Measurements from ENCODE around the gene GARIN5A. TPM values are rescaled to one million over a fixed set of nuclear protein-coding genes. Genes with fewer than 3 reads are reported as not detected.

The GARIN5A gene
- 1.2 and 1.6 TPM in 2 replicates for total RNA-seq

GRCh38 chr19:50476224-50476906, at the start of gene GARIN5A, which contains the start of gene EMC10:
GARIN5A (minus strand) TSS chr19:50476848; CDS start chr19:50476388, 460 bp downstream.
EMC10 (plus strand) TSS chr19:50476507; CDS start chr19:50476545, 38 bp downstream.

GRCh38 chr19:50513746-50514345, 37.2 kb upstream of the GARIN5A start, which contains the start of gene ASPDH:
ASPDH (minus strand) TSS chr19:50513913; CDS start chr19:50513823, 90 bp downstream.

DNA sequence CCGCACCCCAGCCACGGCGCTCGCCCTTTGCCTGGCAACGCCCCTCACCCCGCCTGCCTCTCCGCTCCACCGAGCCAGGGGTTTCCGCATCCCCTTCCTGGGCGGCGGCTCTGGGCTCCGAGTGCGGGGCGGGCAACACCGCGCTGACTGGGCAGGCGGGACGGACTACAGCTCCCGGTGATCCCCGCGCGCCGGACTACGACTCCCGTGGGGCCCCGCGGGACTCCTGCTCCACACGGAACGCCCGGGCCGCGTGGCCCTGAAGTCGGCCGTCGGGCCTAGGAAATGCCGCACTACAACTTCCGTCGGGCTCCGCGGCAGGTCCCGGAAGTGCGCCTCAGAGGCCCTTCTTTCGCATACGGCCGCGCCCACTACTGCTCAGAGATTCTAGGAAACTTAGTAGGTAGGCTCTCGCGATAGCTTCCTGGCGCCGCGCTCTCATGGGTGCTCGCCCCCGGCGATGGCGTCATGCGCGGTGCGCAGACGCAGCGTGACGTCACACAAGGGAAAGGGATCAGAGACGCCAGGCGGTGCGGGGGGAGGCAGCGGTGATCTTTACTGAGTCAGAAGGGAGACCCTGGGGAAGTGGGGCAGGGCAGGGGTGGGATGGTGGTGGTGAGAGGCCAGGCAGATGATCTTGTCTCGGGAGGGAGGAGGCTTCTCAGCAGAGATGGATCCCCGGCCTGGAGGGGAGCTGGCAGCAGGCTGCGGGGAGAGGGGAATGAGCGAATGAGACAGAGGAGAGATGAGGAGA, 34.6 kb upstream of the GARIN5A start, which contains the start of gene JOSD2:
TSS of gene JOSD2 (minus strand) at position 123 of the 754 bp plus-strand sequence. CDS start 760 bp downstream, outside the sequence.

GRCh38 chr19:50432221-50433028, 44.2 kb downstream of the GARIN5A start, which contains the start of gene MYBPC2:
MYBPC2 (plus strand) TSS chr19:50432892; CDS start chr19:50432954, 62 bp downstream.

DNA sequence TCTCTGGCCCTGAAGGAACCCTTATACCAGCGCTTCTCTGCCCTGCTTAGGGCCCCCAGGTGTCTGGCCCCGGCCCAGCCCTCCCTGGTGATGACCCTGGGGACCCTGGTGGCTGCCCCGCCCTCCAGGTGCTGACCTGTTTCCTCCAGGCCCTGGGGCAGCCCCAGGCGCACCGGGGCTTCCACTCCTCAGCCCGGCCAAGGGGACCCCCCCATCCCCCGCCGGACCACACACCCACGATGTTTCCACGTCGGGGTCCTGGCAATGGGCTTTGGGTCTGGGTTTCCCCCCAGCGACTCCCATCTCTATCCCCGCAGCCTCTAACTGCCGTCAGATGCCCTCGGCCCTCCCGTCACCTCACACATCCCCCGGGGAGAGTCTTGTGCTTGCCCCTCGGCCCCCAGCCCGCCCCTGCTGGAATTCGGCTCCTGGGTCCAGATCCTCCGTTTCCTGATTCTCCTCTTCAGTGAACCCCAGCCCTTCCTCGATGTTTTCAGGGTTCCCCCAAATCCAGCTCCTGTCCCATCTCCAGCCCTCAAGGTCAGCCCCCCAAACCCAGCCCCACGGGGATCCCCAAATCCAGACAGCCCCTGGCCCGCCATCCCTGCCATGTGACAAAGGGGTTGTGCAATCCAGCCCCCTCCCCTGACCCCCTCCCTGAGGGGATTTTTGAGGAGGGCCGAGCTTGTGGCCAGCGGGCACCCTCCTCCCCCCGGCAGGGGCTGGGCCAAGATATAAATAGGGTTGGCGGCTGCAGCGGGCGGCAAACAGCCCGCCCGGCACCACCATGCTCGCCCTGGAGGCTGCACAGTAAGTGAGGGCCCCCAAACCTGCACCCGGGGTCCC, 58.2 kb downstream of the GARIN5A start, which contains the start of gene SPIB:
TSS of gene SPIB (plus strand) at position 763 of the 846 bp plus-strand sequence. CDS start at position 788, 25 bp downstream.

Other genes with a start within 250 kb of the GARIN5A start
- 2.4 and 3.9 TPM in 2 replicates for gene KCNC3, start 147.5 kb downstream of the GARIN5A start, total RNA-seq
- gene NAPSA, start 111.2 kb downstream of the GARIN5A start, total RNA-seq: under 0.01 and 0.39 TPM in 2 replicates
- gene NR1H2, start 100.4 kb downstream of the GARIN5A start, total RNA-seq: 63.3 and 65.6 TPM in 2 replicates
- 37.8 and 45.5 TPM in 2 replicates for gene POLD1, start 92.5 kb downstream of the GARIN5A start, total RNA-seq
- 0.11 TPM in 1 of 2 replicates, not detected in the other for gene SPIB, start 57.9 kb downstream of the GARIN5A start, total RNA-seq
- under 0.01 TPM in 1 of 2 replicates, not detected in the other for gene MYBPC2, start 44.0 kb downstream of the GARIN5A start, total RNA-seq
- gene EMC10, start 341 bp downstream of the GARIN5A start, total RNA-seq: 45.1 and 103 TPM in 2 replicates
- 37.5 and 53.0 TPM in 2 replicates for gene JOSD2, start 34.3 kb upstream of the GARIN5A start, total RNA-seq
- not detected in 2 replicates for gene ASPDH, start 37.1 kb upstream of the GARIN5A start, total RNA-seq
- gene LRRC4B, start 91.6 kb upstream of the GARIN5A start, total RNA-seq: not detected in 2 replicates
- not detected in 2 replicates for gene SYT3, start 163.0 kb upstream of the GARIN5A start, total RNA-seq
- gene C19orf81, start 172.6 kb upstream of the GARIN5A start, total RNA-seq: not detected in 2 replicates
- gene SHANK1, start 243.0 kb upstream of the GARIN5A start, total RNA-seq: not detected in 2 replicates
- 0.43 and 0.79 TPM in 2 replicates for gene CLEC11A, start 246.5 kb upstream of the GARIN5A start, total RNA-seq

Measured in placental epithelial cell (primary cell).